ENCODE data around the gene RTTN.

DNA sequence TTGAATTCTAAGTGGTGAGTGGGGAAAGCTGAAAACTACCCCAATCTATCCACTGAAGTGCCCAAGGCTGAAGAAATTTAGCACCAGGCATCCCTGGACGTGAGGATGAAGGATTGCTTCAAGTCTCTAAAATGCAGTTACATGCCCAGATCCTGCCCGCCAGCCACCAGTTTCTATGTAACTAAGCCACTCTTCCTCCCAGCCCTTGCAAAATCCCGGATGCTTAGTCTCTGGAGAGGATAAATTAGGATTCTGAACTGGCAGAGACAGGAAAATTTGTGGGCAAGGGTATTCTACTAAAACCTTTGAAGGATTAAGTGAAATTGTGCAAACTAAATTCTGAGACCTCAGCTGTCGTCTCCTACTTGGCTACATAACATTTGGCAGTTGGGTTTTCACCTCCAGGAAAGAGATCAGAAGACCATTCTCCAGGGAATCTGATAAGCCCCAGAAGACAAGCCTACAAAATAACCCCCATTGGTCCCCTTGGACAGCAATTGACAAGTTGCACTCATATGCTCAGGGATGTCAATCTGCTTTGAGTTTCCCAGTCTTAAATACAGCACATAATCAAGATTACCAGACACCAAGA, 163.9 kb downstream of the RTTN start:
- TF ChIP-seq, protein P1, sequence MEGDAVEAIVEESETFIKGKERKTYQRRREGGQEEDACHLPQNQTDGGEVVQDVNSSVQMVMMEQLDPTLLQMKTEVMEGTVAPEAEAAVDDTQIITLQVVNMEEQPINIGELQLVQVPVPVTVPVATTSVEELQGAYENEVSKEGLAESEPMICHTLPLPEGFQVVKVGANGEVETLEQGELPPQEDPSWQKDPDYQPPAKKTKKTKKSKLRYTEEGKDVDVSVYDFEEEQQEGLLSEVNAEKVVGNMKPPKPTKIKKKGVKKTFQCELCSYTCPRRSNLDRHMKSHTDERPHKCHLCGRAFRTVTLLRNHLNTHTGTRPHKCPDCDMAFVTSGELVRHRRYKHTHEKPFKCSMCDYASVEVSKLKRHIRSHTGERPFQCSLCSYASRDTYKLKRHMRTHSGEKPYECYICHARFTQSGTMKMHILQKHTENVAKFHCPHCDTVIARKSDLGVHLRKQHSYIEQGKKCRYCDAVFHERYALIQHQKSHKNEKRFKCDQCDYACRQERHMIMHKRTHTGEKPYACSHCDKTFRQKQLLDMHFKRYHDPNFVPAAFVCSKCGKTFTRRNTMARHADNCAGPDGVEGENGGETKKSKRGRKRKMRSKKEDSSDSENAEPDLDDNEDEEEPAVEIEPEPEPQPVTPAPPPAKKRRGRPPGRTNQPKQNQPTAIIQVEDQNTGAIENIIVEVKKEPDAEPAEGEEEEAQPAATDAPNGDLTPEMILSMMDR (conservative IDR thresholded peaks at IDR 0.05; ENCODE audit: low read length), result no peak
- TF ChIP-seq EZH2phosphoT487 (IDR thresholded peaks at IDR 0.05; ENCODE audit: borderline replicate concordance, low read depth, low read length), result no peak

Measured in OCI-LY7 (cell line).